ENCODE results near the gene FRZB.
"Not testable (repeated sequence)": the region's sequence is repeated elsewhere in the genome, so short reads cannot be mapped to it uniquely, and the experiment has no call there.

Gene FRZB

GRCh38 chr2:182897137-182897536 lies 30.7 kb upstream of the FRZB start:
- no peaks in the 10 kb centered on the region for H3K36me3 ChIP-seq (ENCODE audit: insufficient read depth, insufficient read length, low read length)
- H3K9me3 ChIP-seq (ENCODE audit: insufficient read depth, low read length) = peaks cover 10% of the 10 kb centered on the region; the same call in 1 of the 2 replicates
- DNase-seq (ENCODE audit: low read depth, low spot score) = no peak
- no peak overlapping the region for H3K4me3 ChIP-seq (ENCODE audit: insufficient read length, low read depth)
- TF ChIP-seq ZNF274 (IDR thresholded peaks at IDR 0.05; ENCODE audit: low read depth, low read length) (no peak), SUZ12 (IDR thresholded peaks at IDR 0.05; ENCODE audit: extremely low read depth, insufficient read depth, insufficient read length) (no peak), YY1 (IDR thresholded peaks at IDR 0.05; ENCODE audit: insufficient read depth, insufficient read length) (no peak)
- H3K9ac ChIP-seq (ENCODE audit: insufficient read length, low read depth) = no peak overlapping the region
- H3K27me3 ChIP-seq (ENCODE audit: insufficient read depth, insufficient read length) = no peaks in the 10 kb centered on the region
- no peaks in the 10 kb centered on the region for H3K4me1 ChIP-seq (ENCODE audit: insufficient read depth, insufficient read length)

GRCh38 chr2:182895798-182896197 lies 29.4 kb upstream of the FRZB start:
- peaks cover 10% of the 10 kb centered on the region; the same call in 1 of the 2 replicates for H3K9me3 ChIP-seq (ENCODE audit: insufficient read depth, low read length)
- no peak overlapping the region for H3K4me3 ChIP-seq (ENCODE audit: insufficient read length, low read depth)
- no peak for DNase-seq (ENCODE audit: low read depth, low spot score)
- no peaks in the 10 kb centered on the region for H3K4me1 ChIP-seq (ENCODE audit: insufficient read depth, insufficient read length)
- TF ChIP-seq SUZ12 (IDR thresholded peaks at IDR 0.05; ENCODE audit: extremely low read depth, insufficient read depth, insufficient read length) = no peak
- no peak for TF ChIP-seq ZNF274 (IDR thresholded peaks at IDR 0.05; ENCODE audit: low read depth, low read length)
- TF ChIP-seq YY1 (IDR thresholded peaks at IDR 0.05; ENCODE audit: insufficient read depth, insufficient read length) = no peak
- no peak overlapping the region for H3K9ac ChIP-seq (ENCODE audit: insufficient read length, low read depth)
- no peaks in the 10 kb centered on the region for H3K27me3 ChIP-seq (ENCODE audit: insufficient read depth, insufficient read length)
- no peaks in the 10 kb centered on the region for H3K36me3 ChIP-seq (ENCODE audit: insufficient read depth, insufficient read length, low read length)

GRCh38 chr2:182895169-182895568 lies 28.7 kb upstream of the FRZB start:
- no peak overlapping the region for H3K9ac ChIP-seq (ENCODE audit: insufficient read length, low read depth)
- peaks cover 10% of the 10 kb centered on the region; the same call in 1 of the 2 replicates for H3K9me3 ChIP-seq (ENCODE audit: insufficient read depth, low read length)
- H3K4me1 ChIP-seq (ENCODE audit: insufficient read depth, insufficient read length) = no peaks in the 10 kb centered on the region
- no peak overlapping the region for H3K4me3 ChIP-seq (ENCODE audit: insufficient read length, low read depth)
- DNase-seq (ENCODE audit: low read depth, low spot score) = no peak
- H3K36me3 ChIP-seq (ENCODE audit: insufficient read depth, insufficient read length, low read length) = no peaks in the 10 kb centered on the region
- H3K27me3 ChIP-seq (ENCODE audit: insufficient read depth, insufficient read length) = no peaks in the 10 kb centered on the region
- TF ChIP-seq SUZ12 (IDR thresholded peaks at IDR 0.05; ENCODE audit: extremely low read depth, insufficient read depth, insufficient read length) (no peak), ZNF274 (IDR thresholded peaks at IDR 0.05; ENCODE audit: low read depth, low read length) (no peak), YY1 (IDR thresholded peaks at IDR 0.05; ENCODE audit: insufficient read depth, insufficient read length) (no peak)

DNA sequence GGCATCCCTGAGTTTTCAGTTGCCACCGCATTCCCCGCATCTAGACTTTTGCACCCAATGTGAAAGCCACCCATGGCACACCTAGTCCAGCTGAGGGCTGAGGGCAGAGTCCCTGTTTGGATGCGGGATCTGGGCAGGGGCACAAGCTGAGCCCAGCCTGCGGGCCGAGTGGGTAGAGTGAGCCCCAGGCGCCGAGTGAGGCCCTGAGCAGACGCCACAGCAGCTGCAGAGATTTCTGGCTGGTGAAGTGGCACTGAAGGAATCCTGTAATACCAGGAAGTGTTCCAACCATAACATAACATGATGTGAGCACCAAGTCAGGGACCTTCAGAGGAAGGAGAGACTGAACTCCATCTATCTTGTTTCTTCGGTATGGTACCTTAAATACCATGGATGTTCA lies 27.7 kb upstream of the FRZB start:
- H3K4me3 ChIP-seq (ENCODE audit: insufficient read length, low read depth) = no peak overlapping the region
- H3K27me3 ChIP-seq (ENCODE audit: insufficient read depth, insufficient read length) = no peaks in the 10 kb centered on the region
- no peaks in the 10 kb centered on the region for H3K36me3 ChIP-seq (ENCODE audit: insufficient read depth, insufficient read length, low read length)
- no peak overlapping the region for H3K9ac ChIP-seq (ENCODE audit: insufficient read length, low read depth)
- H3K9me3 ChIP-seq (ENCODE audit: insufficient read depth, low read length) = peaks cover 10% of the 10 kb centered on the region; the same call in 1 of the 2 replicates
- H3K4me1 ChIP-seq (ENCODE audit: insufficient read depth, insufficient read length) = no peaks in the 10 kb centered on the region
- no peak for DNase-seq (ENCODE audit: low read depth, low spot score)
- TF ChIP-seq SUZ12 (IDR thresholded peaks at IDR 0.05; ENCODE audit: extremely low read depth, insufficient read depth, insufficient read length) (no peak), YY1 (IDR thresholded peaks at IDR 0.05; ENCODE audit: insufficient read depth, insufficient read length) (no peak), ZNF274 (IDR thresholded peaks at IDR 0.05; ENCODE audit: low read depth, low read length) (no peak)

- no peak overlapping the region for H3K4me3 ChIP-seq (ENCODE audit: insufficient read length, low read depth)
- H3K9ac ChIP-seq (ENCODE audit: insufficient read length, low read depth) = no peak overlapping the region
- H3K9me3 ChIP-seq (ENCODE audit: insufficient read depth, low read length) = peaks cover 10% of the 10 kb centered on the region; the same call in 1 of the 2 replicates
- TF ChIP-seq YY1 (IDR thresholded peaks at IDR 0.05; ENCODE audit: insufficient read depth, insufficient read length) (no peak), ZNF274 (IDR thresholded peaks at IDR 0.05; ENCODE audit: low read depth, low read length) (no peak), SUZ12 (IDR thresholded peaks at IDR 0.05; ENCODE audit: extremely low read depth, insufficient read depth, insufficient read length) (no peak)
- no peaks in the 10 kb centered on the region for H3K27me3 ChIP-seq (ENCODE audit: insufficient read depth, insufficient read length)
- no peaks in the 10 kb centered on the region for H3K4me1 ChIP-seq (ENCODE audit: insufficient read depth, insufficient read length)
- DNase-seq (ENCODE audit: low read depth, low spot score) = no peak
- no peaks in the 10 kb centered on the region for H3K36me3 ChIP-seq (ENCODE audit: insufficient read depth, insufficient read length, low read length)
Measured at GRCh38 chr2:182893666-182894065, 27.2 kb upstream of the FRZB start.

DNA sequence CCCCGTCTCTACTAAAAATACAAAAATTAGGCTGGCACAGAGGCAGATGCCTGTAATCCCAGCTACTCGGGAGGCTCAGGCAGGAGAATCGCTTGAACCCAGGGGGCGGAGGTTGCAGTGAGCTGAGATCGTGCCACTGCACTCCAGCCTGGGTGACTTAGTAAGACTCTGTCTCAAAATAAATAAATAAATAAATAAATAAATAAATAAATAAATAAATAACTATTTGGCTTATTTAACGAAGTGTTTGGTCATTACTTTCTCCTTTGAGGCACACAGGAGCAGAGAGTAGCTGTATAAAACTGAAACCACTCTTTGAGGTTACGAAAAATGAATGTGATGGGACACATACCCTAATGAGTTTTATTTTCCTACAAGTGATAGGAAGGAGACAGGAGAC lies 26.6 kb upstream of the FRZB start:
- not testable (repeated sequence) for DNase-seq (ENCODE audit: low read depth, low spot score); H3K36me3 ChIP-seq (ENCODE audit: insufficient read depth, insufficient read length, low read length); H3K4me3 ChIP-seq (ENCODE audit: insufficient read length, low read depth); H3K9ac ChIP-seq (ENCODE audit: insufficient read length, low read depth); H3K4me1 ChIP-seq (ENCODE audit: insufficient read depth, insufficient read length); H3K27me3 ChIP-seq (ENCODE audit: insufficient read depth, insufficient read length)
- H3K9me3 ChIP-seq (ENCODE audit: insufficient read depth, low read length) = peaks cover 10% of the 10 kb centered on the region; the same call in 1 of the 2 replicates

- Histone ChIP-seq H3K36me3 (ENCODE audit: insufficient read depth, insufficient read length, low read length) (no peaks in the 10 kb centered on the region), H3K27me3 (ENCODE audit: insufficient read depth, insufficient read length) (no peaks in the 10 kb centered on the region), H3K9ac (ENCODE audit: insufficient read length, low read depth) (no peak overlapping the region), H3K4me3 (ENCODE audit: insufficient read length, low read depth) (no peak overlapping the region), H3K9me3 (ENCODE audit: insufficient read depth, low read length) (peaks cover 10% of the 10 kb centered on the region; the same call in 1 of the 2 replicates), H3K4me1 (ENCODE audit: insufficient read depth, insufficient read length) (no peaks in the 10 kb centered on the region)
- TF ChIP-seq ZNF274 (IDR thresholded peaks at IDR 0.05; ENCODE audit: low read depth, low read length) (no peak), YY1 (IDR thresholded peaks at IDR 0.05; ENCODE audit: insufficient read depth, insufficient read length) (no peak), SUZ12 (IDR thresholded peaks at IDR 0.05; ENCODE audit: extremely low read depth, insufficient read depth, insufficient read length) (no peak)
- DNase-seq (ENCODE audit: low read depth, low spot score) = no peak
Measured at GRCh38 chr2:182891611-182892010, 25.2 kb upstream of the FRZB start.

Data from NT2/D1 (cell line).